HepG2 (cell line): ENCODE data around the gene AHCYL2. TPM values are rescaled to one million over a fixed set of nuclear protein-coding genes. Genes with fewer than 3 reads are reported as not detected.

ENCODE experiments used
- ATAC-seq: fragments of 200-7000 bp; cut with Tn5 transposase; 3 replicates; pipeline ENCODE4 v1.9.1; 2020; ENCODE audit warnings: mild to moderate bottlenecking, moderate library complexity
- BruUV-seq: library from RNA; stranded (reverse); fragments of 400-500 nt; replicated peaks from 2 replicates; lab custom pipeline; 2021; lab: Mats Ljungman, UMichigan
- CTCF ChIA-PET: fragments of 300-600 bp; formaldehyde crosslinking; extraction: SDS; loops from one replicate; lab custom pipeline; 2021; ENCODE audit warnings: low total read pairs, inconsistent platforms, low intra/inter-chr PET ratio; lab: Yijun Ruan, JAX
- POLR2A ChIA-PET: fragments of 350-600 bp; sonication (Branson Sonifier 250); formaldehyde crosslinking; loops from one replicate; lab custom pipeline; 2020; ENCODE audit warnings: antibody characterized with exemption, inconsistent platforms; lab: Yijun Ruan, JAX
- DNase-seq: peaks from one replicate; pipeline ENCODE4 v3.0.0-alpha.2; 2015; ENCODE audit warnings: low spot score
- FAIRE-seq: peaks from 3 replicates; lab custom pipeline; 2011; peaks lifted over from hg19 to GRCh38; lab: Jason Lieb, UNC
- H2AFZ ChIP-seq: one replicate; pipeline ENCODE4 v1.6.1; 2011; ENCODE audit warnings: low read length, inconsistent platforms
- H3K27ac ChIP-seq: fragments of 300-600 bp; 3 replicates; pipeline ENCODE4 v1.8.0; 2011; ENCODE audit warnings: mixed run types, mild to moderate bottlenecking, mixed read lengths, low read length, inconsistent platforms; ENCODE audit not compliant: insufficient read depth; ENCODE audit errors: extremely low read length
- H3K27me3 ChIP-seq, 2 experiments: fragments of 200-600 bp in 1 of 2; 2 replicates in 1 of 2; 3 replicates in 1 of 2; pipeline versions ENCODE4 v1.6.0 to v1.8.0; 2011; ENCODE audit warnings: low read length in 2 of 2, mild to moderate bottlenecking in 2 of 2, moderate library complexity in 2 of 2, inconsistent platforms in 1 of 2; ENCODE audit not compliant: insufficient read depth in 2 of 2, control insufficient read depth in 1 of 2
- H3K36me3 ChIP-seq, 2 experiments: fragments of 200-600 bp in 1 of 2; replicated peaks in 1 of 2; 2 replicates in 1 of 2; 3 replicates in 1 of 2; pipeline versions ENCODE4 v1.5.1 to v1.8.0; 2011; ENCODE audit warnings: low read length in 2 of 2, inconsistent platforms in 1 of 2; ENCODE audit not compliant: insufficient read depth in 2 of 2, control insufficient read depth in 1 of 2
- H3K4me1 ChIP-seq: 2 replicates; pipeline ENCODE4 v1.5.1; 2012; ENCODE audit warnings: low read length, inconsistent platforms; ENCODE audit not compliant: insufficient read depth
- H3K4me2 ChIP-seq: 2 replicates; pipeline ENCODE4 v1.6.0; 2011; ENCODE audit warnings: low read depth, low read length, inconsistent platforms
- H3K4me3 ChIP-seq, 3 experiments: fragments of 200-600 bp in 1 of 3; sonication (generic), shearing (Covaris generic) in 1 of 3; replicated peaks in 1 of 3; 2 replicates each; pipeline ENCODE4 v1.5.1; 2011 to 2016; ENCODE audit warnings: low read length in 3 of 3, inconsistent platforms in 2 of 3, low read depth in 2 of 3, mild to moderate bottlenecking in 2 of 3, control low read depth in 1 of 3, mixed read lengths in 1 of 3; ENCODE audit not compliant: insufficient read depth in 1 of 3
- H3K79me2 ChIP-seq: one replicate; pipeline ENCODE4 v1.6.1; 2011; ENCODE audit warnings: low read length, inconsistent platforms; ENCODE audit not compliant: insufficient read depth
- H3K9ac ChIP-seq: 2 replicates; pipeline ENCODE4 v1.6.0; 2011; ENCODE audit warnings: mild to moderate bottlenecking, low read depth, low read length, inconsistent platforms; ENCODE audit not compliant: insufficient read depth
- H3K9me3 ChIP-seq: 2 replicates; pipeline ENCODE4 v1.5.1; 2012; ENCODE audit warnings: mild to moderate bottlenecking, low read length
- H4K20me1 ChIP-seq: 2 replicates; pipeline ENCODE4 v1.6.0; 2011; ENCODE audit warnings: inconsistent platforms, mild to moderate bottlenecking, low read length, moderate library complexity; ENCODE audit not compliant: insufficient read depth
- FOXC1 ChIP-seq: sonication (generic); formaldehyde crosslinking; IDR thresholded peaks from 2 replicates; pipeline ENCODE4 v1.8.0; 2022; ENCODE audit warnings: mild to moderate bottlenecking, missing genetic modification reagents, borderline replicate concordance
- GATA4 ChIP-seq: sonication (generic); IDR thresholded peaks from 2 replicates; pipeline ENCODE4 v1.6.1; 2016; ENCODE audit warnings: antibody characterized with exemption, low read depth, borderline replicate concordance
- GRHL1 ChIP-seq: sonication (generic); formaldehyde crosslinking; conservative IDR thresholded peaks from 2 replicates; pipeline ENCODE4 v1.8.0; 2022; ENCODE audit warnings: missing genetic modification reagents
- HIVEP1 ChIP-seq: sonication (generic); formaldehyde crosslinking; IDR thresholded peaks from 2 replicates; pipeline ENCODE4 v1.4.0; 2020; ENCODE audit warnings: mild to moderate bottlenecking, missing genetic modification reagents
- KDM5B ChIP-seq: sonication (generic); formaldehyde crosslinking; IDR thresholded peaks from 2 replicates; pipeline ENCODE4 v1.4.0; 2020; ENCODE audit warnings: missing genetic modification reagents, mild to moderate bottlenecking, borderline replicate concordance
- RFXANK ChIP-seq: IDR thresholded peaks from 2 replicates; pipeline ENCODE4 v1.6.1; 2016
- TP53 ChIP-seq: sonication (generic); formaldehyde crosslinking; conservative IDR thresholded peaks from 2 replicates; pipeline ENCODE4 v1.4.0; 2020; ENCODE audit warnings: missing genetic modification reagents
- XBP1 ChIP-seq: sonication (generic); formaldehyde crosslinking; IDR thresholded peaks from 2 replicates; pipeline ENCODE4 v1.5.0; 2020; ENCODE audit warnings: missing genetic modification reagents
- ZBTB1 ChIP-seq: sonication (generic); formaldehyde crosslinking; IDR thresholded peaks from 2 replicates; pipeline ENCODE4 v1.4.0; 2020; ENCODE audit warnings: missing genetic modification reagents, borderline replicate concordance
- ZMYM2 ChIP-seq: sonication (generic); formaldehyde crosslinking; IDR thresholded peaks from 2 replicates; pipeline ENCODE4 v1.8.0; 2022; ENCODE audit warnings: mild to moderate bottlenecking, missing genetic modification reagents
- ZNF160 ChIP-seq: sonication (generic); formaldehyde crosslinking; IDR thresholded peaks from 2 replicates; pipeline ENCODE4 v1.8.0; 2022; ENCODE audit warnings: mild to moderate bottlenecking, inconsistent platforms, missing genetic modification reagents
- ZNF75D ChIP-seq: sonication (generic); formaldehyde crosslinking; IDR thresholded peaks from 2 replicates; pipeline ENCODE4 v1.8.1; 2023; ENCODE audit warnings: missing genetic modification reagents, mild to moderate bottlenecking, borderline replicate concordance
- WGBS: methylation state at CpG from one replicate; pipeline ENCODE4 v1.1.6; 2017; ENCODE audit warnings: low lambda C conversion rate; 5-methylcytosine and 5-hydroxymethylcytosine counted together
- in situ Hi-C: cut with HindIII; loops from 2 replicates; pipeline ENCODE4 v1.10.0; 2017; ENCODE audit warnings: low pct_unique_long_range_greater_than_20kb; ENCODE audit not compliant: extremely low pct_ligation_motif_present
- intact Hi-C: fragments of 100-400 bp; cut with micrococcal nuclease; formaldehyde crosslinking; loops from one replicate; pipeline ENCODE4 v1.10.0; 2022; ENCODE audit not compliant: unreplicated experiment
- polyA plus RNA-seq, 8 experiments: library from polyadenylated mRNA; depleted of rRNA in 3 of 8; stranded (reverse) in 7 of 8; unstranded in 1 of 8; fragments of >200 nt; fragmentation: Illumina TruSeq in 4 of 8; extraction: Trizol in 4 of 8; gene quantifications; 2 replicates each; pipeline versions ENCODE4 v1.2.1 to v1.2.3, GENCODE V29; 2011 to 2016; ENCODE audit warnings: low read depth in 4 of 8, missing spikeins in 1 of 8, mixed read lengths in 1 of 8; ENCODE audit not compliant: insufficient read depth in 1 of 8
- total RNA-seq, 5 experiments: library from RNA; depleted of rRNA; stranded (reverse); fragments of >200 nt; fragmentation: Illumina TruSeq; extraction: Trizol; gene quantifications; 2 replicates each; pipeline ENCODE4 v1.2.3, GENCODE V29; 2016; ENCODE audit warnings: low read depth in 1 of 5
- TF ChIP-seq, protein P1 (sequence below): sonication (generic); formaldehyde crosslinking; IDR thresholded peaks from 2 replicates; pipeline ENCODE4 v1.5.1; 2020; ENCODE audit warnings: missing genetic modification reagents, mild to moderate bottlenecking, borderline replicate concordance

The AHCYL2 gene
- total and polyA plus RNA-seq, 2 of the 13 experiments (the other 11 are each of a cell fraction or from before 2014, with no cell fraction given) = 9.5 to 14.7 TPM

DNA sequence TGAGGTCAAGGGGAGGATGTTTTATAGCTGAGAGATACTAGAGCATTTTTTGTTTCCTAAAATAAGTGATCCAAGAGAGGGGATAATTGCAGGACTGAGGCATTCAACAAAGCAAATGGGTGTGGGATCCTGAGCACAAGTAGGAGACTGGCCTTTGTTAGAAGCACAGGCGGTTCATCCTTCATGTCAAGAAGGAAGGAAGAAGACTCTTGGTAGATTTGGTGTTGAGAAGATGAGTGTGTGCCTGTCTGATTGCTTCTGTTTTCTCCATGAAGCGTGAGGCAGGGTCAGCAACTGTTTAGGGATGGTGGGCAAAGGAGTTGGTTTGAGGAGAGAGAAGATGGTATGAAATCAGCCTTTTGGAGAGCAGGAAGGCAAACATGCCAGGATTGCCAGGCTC, 237.0 kb downstream of the AHCYL2 start:
- H3K27ac ChIP-seq = no peak overlapping the region
- H3K27me3 ChIP-seq = no peaks in the 10 kb centered on the region
- in situ Hi-C loops (loop anchor here (5.0 kb wide), 1 partner anchor 95 kb away; no protein-coding TSS in a partner anchor), intact Hi-C loops (no loop called here)
- CTCF ChIA-PET = no interaction called here
- no peaks in the 10 kb centered on the region for H3K9me3 ChIP-seq
- H3K36me3 ChIP-seq = peaks cover 3 to 30% of the 10 kb centered on the region in 2 experiments
- ATAC-seq = no peak
- H4K20me1 ChIP-seq = no peaks in the 10 kb centered on the region
- no peak for FAIRE-seq
- TF ChIP-seq ZBTB1 (no peak), RFXANK (CRISPR knock-in tag) (no peak), TP53 (CRISPR knock-in tag) (no peak), XBP1 (no peak), ZNF160 (CRISPR knock-in tag) (no peak), GATA4 (no peak), FOXC1 (CRISPR knock-in tag) (no peak), HIVEP1 (CRISPR knock-in tag) (no peak), KDM5B (no peak), ZMYM2 (CRISPR knock-in tag) (no peak), ZNF75D (no peak), GRHL1 (CRISPR knock-in tag) (no peak)
- TF ChIP-seq, protein P1, sequence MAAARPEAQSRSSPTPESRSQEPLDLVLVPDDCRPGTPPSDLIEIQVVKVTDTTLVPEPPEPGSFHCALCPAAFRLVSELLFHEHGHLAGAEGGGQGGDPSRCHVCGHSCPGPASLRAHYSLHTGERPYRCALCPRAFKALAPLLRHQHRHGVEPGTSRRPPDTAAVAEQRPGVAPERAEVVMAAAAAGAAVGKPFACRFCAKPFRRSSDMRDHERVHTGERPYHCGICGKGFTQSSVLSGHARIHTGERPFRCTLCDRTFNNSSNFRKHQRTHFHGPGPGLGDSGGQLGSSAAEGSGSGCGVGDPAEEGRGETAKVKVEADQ (CRISPR knock-in tag) = no peak
- no peak overlapping the region for H3K4me2 ChIP-seq
- POLR2A ChIA-PET = no interaction called here
- no peaks in the 10 kb centered on the region for H3K79me2 ChIP-seq
- no peak overlapping the region for H3K4me3 ChIP-seq
- 95% methylated on average over 2 of the region's 2 CpGs for WGBS
- BruUV-seq = no TSS peak
- H3K4me1 ChIP-seq = no peaks in the 10 kb centered on the region
- DNase-seq = no peak
- H2AFZ ChIP-seq = no peak overlapping the region
- H3K9ac ChIP-seq = no peak overlapping the region
